GM23338 (cell line): Measurements from ENCODE around the gene NTM. TPM values are rescaled to one million over a fixed set of nuclear protein-coding genes. Genes with fewer than 3 reads are reported as not detected.

Source experiments
- ATAC-seq: fragments of 200-7000 bp; cut with Tn5 transposase; 3 replicates; pipeline ENCODE4 v1.9.1; 2020
- DNase-seq: peaks from one replicate; pipeline ENCODE4 v3.0.0-alpha.2; 2015; ENCODE audit warnings: low spot score
- H2AFZ ChIP-seq: fragments of 200-600 bp; sonication (generic); 2 replicates; pipeline ENCODE4 v1.8.0; 2016; ENCODE audit warnings: antibody characterized with exemption, mild to moderate bottlenecking, moderate library complexity
- H3F3A ChIP-seq: fragments of 200-600 bp; sonication (generic); replicated peaks from 2 replicates; pipeline ENCODE4 v1.8.0; 2017; ENCODE audit warnings: antibody characterized with exemption, mixed run types, low read depth
- H3K27ac ChIP-seq: fragments of 200-600 bp; sonication (generic); 2 replicates; pipeline ENCODE4 v1.6.1; 2016; ENCODE audit warnings: low read depth
- H3K27me3 ChIP-seq: fragments of 200-600 bp; sonication (generic); 2 replicates; pipeline ENCODE4 v1.8.0; 2016; ENCODE audit warnings: mild to moderate bottlenecking, mixed run types, moderate library complexity; ENCODE audit not compliant: insufficient read depth
- H3K36me3 ChIP-seq: fragments of 200-600 bp; sonication (generic); 2 replicates; pipeline ENCODE4 v1.8.0; 2016; ENCODE audit warnings: mild to moderate bottlenecking; ENCODE audit not compliant: insufficient read depth
- H3K4me1 ChIP-seq: fragments of 200-600 bp; sonication (generic); 2 replicates; pipeline ENCODE4 v1.8.0; 2016; ENCODE audit warnings: mild to moderate bottlenecking, moderate library complexity; ENCODE audit not compliant: insufficient read depth
- H3K4me2 ChIP-seq: fragments of 200-600 bp; sonication (generic); 2 replicates; pipeline ENCODE4 v1.7.1; 2017; ENCODE audit warnings: mixed run types
- H3K4me3 ChIP-seq: fragments of 200-600 bp; sonication (generic); 2 replicates; pipeline ENCODE4 v1.6.1; 2016; ENCODE audit warnings: mixed run types
- H3K79me2 ChIP-seq: fragments of 200-600 bp; sonication (generic); replicated peaks from 2 replicates; pipeline ENCODE4 v1.8.0; 2017; ENCODE audit warnings: mild to moderate bottlenecking; ENCODE audit not compliant: insufficient read depth
- H3K9me2 ChIP-seq: fragments of 200-600 bp; sonication (generic); 2 replicates; pipeline ENCODE4 v1.8.0; 2017; ENCODE audit not compliant: insufficient read depth
- H4K20me1 ChIP-seq: fragments of 200-600 bp; sonication (generic); replicated peaks from 2 replicates; pipeline ENCODE4 v1.8.0; 2017; ENCODE audit warnings: mild to moderate bottlenecking; ENCODE audit not compliant: insufficient read depth
- H3K27ac Mint-ChIP-seq: 2 replicates; pipeline ENCODE4 v1.8.0; 2020; ENCODE audit warnings: inconsistent platforms, mild to moderate bottlenecking, moderate library complexity, mixed read lengths
- H3K27me3 Mint-ChIP-seq: 3 replicates; pipeline ENCODE4 v1.8.0; 2022; ENCODE audit warnings: low read depth, mild to moderate bottlenecking, moderate library complexity, mixed read lengths, inconsistent platforms; ENCODE audit not compliant: insufficient read depth, poor library complexity
- H3K36me3 Mint-ChIP-seq: 3 replicates; pipeline ENCODE4 v1.8.0; 2021; ENCODE audit warnings: low read depth, mild to moderate bottlenecking, inconsistent platforms, moderate library complexity, mixed read lengths
- H3K4me1 Mint-ChIP-seq: 3 replicates; pipeline ENCODE4 v1.8.0; 2020; ENCODE audit warnings: mild to moderate bottlenecking, inconsistent platforms, mixed read lengths
- H3K4me3 Mint-ChIP-seq: 3 replicates; pipeline ENCODE4 v1.8.0; 2021; ENCODE audit warnings: moderate library complexity, mild to moderate bottlenecking, inconsistent platforms, mixed read lengths
- H3K9me3 Mint-ChIP-seq: 3 replicates; pipeline ENCODE4 v1.8.0; 2020; ENCODE audit warnings: moderate library complexity, mild to moderate bottlenecking, inconsistent platforms, mixed read lengths
- CREB1 ChIP-seq: fragments of 250-450 bp; sonication (Bioruptor Pico); IDR thresholded peaks from 2 replicates; pipeline ENCODE4 v1.5.0; 2020; ENCODE audit warnings: low read depth, mild to moderate bottlenecking, moderate library complexity
- EZH2 ChIP-seq: fragments of 200-600 bp; sonication (generic); IDR thresholded peaks from one replicate; pipeline ENCODE4 v1.8.0; 2017; ENCODE audit warnings: antibody characterized with exemption, mild to moderate bottlenecking, low read depth; ENCODE audit not compliant: unreplicated experiment
- EZH2phosphoT487 ChIP-seq: fragments of 200-600 bp; sonication (generic); IDR thresholded peaks from one replicate; pipeline ENCODE4 v1.8.1; 2018; ENCODE audit warnings: antibody characterized with exemption; ENCODE audit not compliant: unreplicated experiment
- JUNB ChIP-seq: IDR thresholded peaks from one replicate; pipeline ENCODE4 v1.6.1; 2016; ENCODE audit warnings: antibody characterized with exemption; ENCODE audit not compliant: unreplicated experiment
- NANOG ChIP-seq: IDR thresholded peaks from 2 replicates; pipeline ENCODE4 v1.6.1; 2016; ENCODE audit warnings: antibody characterized with exemption, borderline replicate concordance
- POLR2AphosphoS5 ChIP-seq: IDR thresholded peaks from 2 replicates; pipeline ENCODE4 v1.6.1; 2016; ENCODE audit warnings: antibody characterized with exemption, low read depth
- STAT1 ChIP-seq: IDR thresholded peaks from one replicate; pipeline ENCODE4 v1.6.1; 2016; ENCODE audit warnings: antibody characterized with exemption; ENCODE audit not compliant: unreplicated experiment
- ZNF114 ChIP-seq: fragments of 250-450 bp; sonication (Bioruptor Pico); IDR thresholded peaks from 2 replicates; pipeline ENCODE4 v1.5.0; 2020; ENCODE audit warnings: mild to moderate bottlenecking, moderate library complexity
- ZNF331 ChIP-seq: fragments of 250-450 bp; sonication (Bioruptor Pico); IDR thresholded peaks from 2 replicates; pipeline ENCODE4 v1.5.0; 2020; ENCODE audit warnings: low read depth, mild to moderate bottlenecking, moderate library complexity
- polyA plus RNA-seq: library from polyadenylated mRNA; unstranded; fragments of >200 nt; fragmentation: Nextera tagmentation; extraction: Ambion mirVana; gene quantifications from 2 replicates; pipeline ENCODE4 v1.2.1, GENCODE V29; 2016
- total RNA-seq: library from RNA; depleted of rRNA; stranded (reverse); fragments of >200 nt; shearing (Covaris generic); gene quantifications from 2 replicates; pipeline ENCODE4 v1.2.3, GENCODE V29; 2014
- TF ChIP-seq, protein P1 (sequence below): fragments of 250-450 bp; sonication (Bioruptor Pico); IDR thresholded peaks from 2 replicates; pipeline ENCODE4 v1.5.0; 2020; ENCODE audit warnings: mild to moderate bottlenecking, moderate library complexity
- TF ChIP-seq, protein P2 (sequence below): IDR thresholded peaks from 2 replicates; pipeline ENCODE4 v1.6.1; 2016; ENCODE audit warnings: antibody characterized with exemption
- TF ChIP-seq, protein P3 (sequence below), 2 experiments: fragments of 200-600 bp in 1 of 2; sonication (generic) in 1 of 2; conservative IDR thresholded peaks; 2 replicates each; pipeline versions ENCODE4 v1.5.1 to v1.6.1; 2016 to 2017; ENCODE audit warnings: antibody characterized with exemption in 2 of 2, low read depth in 2 of 2, mild to moderate bottlenecking in 2 of 2, moderate library complexity in 1 of 2
- TF ChIP-seq, protein P4 (sequence below): IDR thresholded peaks from one replicate; pipeline ENCODE4 v1.6.1; 2018; ENCODE audit warnings: antibody characterized with exemption; ENCODE audit not compliant: unreplicated experiment

The NTM gene
- total and polyA plus RNA-seq, 2 experiments from 2014 or later: 10.6 to 14.6 TPM

DNA sequence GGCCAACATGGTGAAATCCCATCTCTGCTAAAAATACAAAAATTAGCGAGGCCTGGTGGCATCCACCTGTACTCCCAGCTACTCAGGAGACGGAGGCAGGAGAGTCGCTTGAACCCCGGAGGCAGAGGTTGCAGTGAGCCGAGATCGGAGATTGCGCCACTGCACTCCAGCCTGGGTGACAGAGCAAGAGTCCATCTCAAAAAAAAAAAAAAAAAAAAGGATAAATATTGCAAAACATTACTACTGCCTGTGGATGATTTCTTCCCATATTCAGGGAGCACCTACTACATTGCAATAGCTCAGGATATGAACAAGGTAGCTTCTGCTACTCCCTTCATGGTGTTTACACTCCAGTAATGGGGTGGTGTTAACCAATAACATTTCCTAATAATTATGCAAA lies 980.6 kb downstream of the NTM start:
- Histone ChIP-seq H2AFZ (no peak overlapping the region), H3K4me3 (no peak overlapping the region), H3K27ac (no peak overlapping the region), H3K36me3 (no peaks in the 10 kb centered on the region), H3K4me2 (no peak overlapping the region), H3K9me2 (peaks cover 7% of the 10 kb centered on the region; the same call in 1 of the 2 replicates), H3F3A (no peaks in the 10 kb centered on the region), H3K79me2 (no peaks in the 10 kb centered on the region), H4K20me1 (no peaks in the 10 kb centered on the region), H3K27me3 (no peaks in the 10 kb centered on the region), H3K4me1 (peaks cover 6% of the 10 kb centered on the region; the same call in 1 of the 2 replicates)
- peaks cover 13% of the 10 kb centered on the region for H3K4me1 Mint-ChIP-seq
- no peak overlapping the region for H3K27ac Mint-ChIP-seq
- H3K27me3 Mint-ChIP-seq: peaks cover 2% of the 10 kb centered on the region
- ATAC-seq (no peak), DNase-seq (no peak)
- no peak overlapping the region for H3K4me3 Mint-ChIP-seq
- no peaks in the 10 kb centered on the region; the same call in 2 of the 3 replicates for H3K36me3 Mint-ChIP-seq
- no peak for TF ChIP-seq NANOG
- TF ChIP-seq CREB1 (CRISPR knock-in tag): no peak
- TF ChIP-seq, protein P1, sequence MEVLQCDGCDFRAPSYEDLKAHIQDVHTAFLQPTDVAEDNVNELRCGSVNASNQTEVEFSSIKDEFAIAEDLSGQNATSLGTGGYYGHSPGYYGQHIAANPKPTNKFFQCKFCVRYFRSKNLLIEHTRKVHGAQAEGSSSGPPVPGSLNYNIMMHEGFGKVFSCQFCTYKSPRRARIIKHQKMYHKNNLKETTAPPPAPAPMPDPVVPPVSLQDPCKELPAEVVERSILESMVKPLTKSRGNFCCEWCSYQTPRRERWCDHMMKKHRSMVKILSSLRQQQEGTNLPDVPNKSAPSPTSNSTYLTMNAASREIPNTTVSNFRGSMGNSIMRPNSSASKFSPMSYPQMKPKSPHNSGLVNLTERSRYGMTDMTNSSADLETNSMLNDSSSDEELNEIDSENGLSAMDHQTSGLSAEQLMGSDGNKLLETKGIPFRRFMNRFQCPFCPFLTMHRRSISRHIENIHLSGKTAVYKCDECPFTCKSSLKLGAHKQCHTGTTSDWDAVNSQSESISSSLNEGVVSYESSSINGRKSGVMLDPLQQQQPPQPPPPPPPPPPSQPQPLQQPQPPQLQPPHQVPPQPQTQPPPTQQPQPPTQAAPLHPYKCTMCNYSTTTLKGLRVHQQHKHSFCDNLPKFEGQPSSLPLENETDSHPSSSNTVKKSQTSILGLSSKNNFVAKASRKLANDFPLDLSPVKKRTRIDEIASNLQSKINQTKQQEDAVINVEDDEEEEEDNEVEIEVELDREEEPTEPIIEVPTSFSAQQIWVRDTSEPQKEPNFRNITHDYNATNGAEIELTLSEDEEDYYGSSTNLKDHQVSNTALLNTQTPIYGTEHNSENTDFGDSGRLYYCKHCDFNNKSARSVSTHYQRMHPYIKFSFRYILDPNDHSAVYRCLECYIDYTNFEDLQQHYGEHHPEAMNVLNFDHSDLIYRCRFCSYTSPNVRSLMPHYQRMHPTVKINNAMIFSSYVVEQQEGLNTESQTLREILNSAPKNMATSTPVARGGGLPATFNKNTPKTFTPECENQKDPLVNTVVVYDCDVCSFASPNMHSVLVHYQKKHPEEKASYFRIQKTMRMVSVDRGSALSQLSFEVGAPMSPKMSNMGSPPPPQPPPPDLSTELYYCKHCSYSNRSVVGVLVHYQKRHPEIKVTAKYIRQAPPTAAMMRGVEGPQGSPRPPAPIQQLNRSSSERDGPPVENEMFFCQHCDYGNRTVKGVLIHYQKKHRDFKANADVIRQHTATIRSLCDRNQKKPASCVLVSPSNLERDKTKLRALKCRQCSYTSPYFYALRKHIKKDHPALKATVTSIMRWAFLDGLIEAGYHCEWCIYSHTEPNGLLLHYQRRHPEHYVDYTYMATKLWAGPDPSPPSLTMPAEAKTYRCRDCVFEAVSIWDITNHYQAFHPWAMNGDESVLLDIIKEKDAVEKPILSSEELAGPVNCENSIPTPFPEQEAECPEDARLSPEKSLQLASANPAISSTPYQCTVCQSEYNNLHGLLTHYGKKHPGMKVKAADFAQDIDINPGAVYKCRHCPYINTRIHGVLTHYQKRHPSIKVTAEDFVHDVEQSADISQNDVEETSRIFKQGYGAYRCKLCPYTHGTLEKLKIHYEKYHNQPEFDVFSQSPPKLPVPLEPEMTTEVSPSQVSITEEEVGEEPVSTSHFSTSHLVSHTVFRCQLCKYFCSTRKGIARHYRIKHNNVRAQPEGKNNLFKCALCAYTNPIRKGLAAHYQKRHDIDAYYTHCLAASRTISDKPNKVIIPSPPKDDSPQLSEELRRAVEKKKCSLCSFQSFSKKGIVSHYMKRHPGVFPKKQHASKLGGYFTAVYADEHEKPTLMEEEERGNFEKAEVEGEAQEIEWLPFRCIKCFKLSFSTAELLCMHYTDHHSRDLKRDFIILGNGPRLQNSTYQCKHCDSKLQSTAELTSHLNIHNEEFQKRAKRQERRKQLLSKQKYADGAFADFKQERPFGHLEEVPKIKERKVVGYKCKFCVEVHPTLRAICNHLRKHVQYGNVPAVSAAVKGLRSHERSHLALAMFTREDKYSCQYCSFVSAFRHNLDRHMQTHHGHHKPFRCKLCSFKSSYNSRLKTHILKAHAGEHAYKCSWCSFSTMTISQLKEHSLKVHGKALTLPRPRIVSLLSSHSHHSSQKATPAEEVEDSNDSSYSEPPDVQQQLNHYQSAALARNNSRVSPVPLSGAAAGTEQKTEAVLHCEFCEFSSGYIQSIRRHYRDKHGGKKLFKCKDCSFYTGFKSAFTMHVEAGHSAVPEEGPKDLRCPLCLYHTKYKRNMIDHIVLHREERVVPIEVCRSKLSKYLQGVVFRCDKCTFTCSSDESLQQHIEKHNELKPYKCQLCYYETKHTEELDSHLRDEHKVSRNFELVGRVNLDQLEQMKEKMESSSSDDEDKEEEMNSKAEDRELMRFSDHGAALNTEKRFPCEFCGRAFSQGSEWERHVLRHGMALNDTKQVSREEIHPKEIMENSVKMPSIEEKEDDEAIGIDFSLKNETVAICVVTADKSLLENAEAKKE (CRISPR knock-in tag): no peak
- TF ChIP-seq, protein P2, sequence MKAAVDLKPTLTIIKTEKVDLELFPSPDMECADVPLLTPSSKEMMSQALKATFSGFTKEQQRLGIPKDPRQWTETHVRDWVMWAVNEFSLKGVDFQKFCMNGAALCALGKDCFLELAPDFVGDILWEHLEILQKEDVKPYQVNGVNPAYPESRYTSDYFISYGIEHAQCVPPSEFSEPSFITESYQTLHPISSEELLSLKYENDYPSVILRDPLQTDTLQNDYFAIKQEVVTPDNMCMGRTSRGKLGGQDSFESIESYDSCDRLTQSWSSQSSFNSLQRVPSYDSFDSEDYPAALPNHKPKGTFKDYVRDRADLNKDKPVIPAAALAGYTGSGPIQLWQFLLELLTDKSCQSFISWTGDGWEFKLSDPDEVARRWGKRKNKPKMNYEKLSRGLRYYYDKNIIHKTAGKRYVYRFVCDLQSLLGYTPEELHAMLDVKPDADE: no peak
- TF ChIP-seq ZNF331 (CRISPR knock-in tag): no peak
- no peak for TF ChIP-seq EZH2
- TF ChIP-seq, protein P3, sequence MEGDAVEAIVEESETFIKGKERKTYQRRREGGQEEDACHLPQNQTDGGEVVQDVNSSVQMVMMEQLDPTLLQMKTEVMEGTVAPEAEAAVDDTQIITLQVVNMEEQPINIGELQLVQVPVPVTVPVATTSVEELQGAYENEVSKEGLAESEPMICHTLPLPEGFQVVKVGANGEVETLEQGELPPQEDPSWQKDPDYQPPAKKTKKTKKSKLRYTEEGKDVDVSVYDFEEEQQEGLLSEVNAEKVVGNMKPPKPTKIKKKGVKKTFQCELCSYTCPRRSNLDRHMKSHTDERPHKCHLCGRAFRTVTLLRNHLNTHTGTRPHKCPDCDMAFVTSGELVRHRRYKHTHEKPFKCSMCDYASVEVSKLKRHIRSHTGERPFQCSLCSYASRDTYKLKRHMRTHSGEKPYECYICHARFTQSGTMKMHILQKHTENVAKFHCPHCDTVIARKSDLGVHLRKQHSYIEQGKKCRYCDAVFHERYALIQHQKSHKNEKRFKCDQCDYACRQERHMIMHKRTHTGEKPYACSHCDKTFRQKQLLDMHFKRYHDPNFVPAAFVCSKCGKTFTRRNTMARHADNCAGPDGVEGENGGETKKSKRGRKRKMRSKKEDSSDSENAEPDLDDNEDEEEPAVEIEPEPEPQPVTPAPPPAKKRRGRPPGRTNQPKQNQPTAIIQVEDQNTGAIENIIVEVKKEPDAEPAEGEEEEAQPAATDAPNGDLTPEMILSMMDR (conservative IDR thresholded peaks at IDR 0.05; ENCODE audit: low read depth in 2 of 2): no peak
- TF ChIP-seq STAT1: no peak
- TF ChIP-seq, protein P4, sequence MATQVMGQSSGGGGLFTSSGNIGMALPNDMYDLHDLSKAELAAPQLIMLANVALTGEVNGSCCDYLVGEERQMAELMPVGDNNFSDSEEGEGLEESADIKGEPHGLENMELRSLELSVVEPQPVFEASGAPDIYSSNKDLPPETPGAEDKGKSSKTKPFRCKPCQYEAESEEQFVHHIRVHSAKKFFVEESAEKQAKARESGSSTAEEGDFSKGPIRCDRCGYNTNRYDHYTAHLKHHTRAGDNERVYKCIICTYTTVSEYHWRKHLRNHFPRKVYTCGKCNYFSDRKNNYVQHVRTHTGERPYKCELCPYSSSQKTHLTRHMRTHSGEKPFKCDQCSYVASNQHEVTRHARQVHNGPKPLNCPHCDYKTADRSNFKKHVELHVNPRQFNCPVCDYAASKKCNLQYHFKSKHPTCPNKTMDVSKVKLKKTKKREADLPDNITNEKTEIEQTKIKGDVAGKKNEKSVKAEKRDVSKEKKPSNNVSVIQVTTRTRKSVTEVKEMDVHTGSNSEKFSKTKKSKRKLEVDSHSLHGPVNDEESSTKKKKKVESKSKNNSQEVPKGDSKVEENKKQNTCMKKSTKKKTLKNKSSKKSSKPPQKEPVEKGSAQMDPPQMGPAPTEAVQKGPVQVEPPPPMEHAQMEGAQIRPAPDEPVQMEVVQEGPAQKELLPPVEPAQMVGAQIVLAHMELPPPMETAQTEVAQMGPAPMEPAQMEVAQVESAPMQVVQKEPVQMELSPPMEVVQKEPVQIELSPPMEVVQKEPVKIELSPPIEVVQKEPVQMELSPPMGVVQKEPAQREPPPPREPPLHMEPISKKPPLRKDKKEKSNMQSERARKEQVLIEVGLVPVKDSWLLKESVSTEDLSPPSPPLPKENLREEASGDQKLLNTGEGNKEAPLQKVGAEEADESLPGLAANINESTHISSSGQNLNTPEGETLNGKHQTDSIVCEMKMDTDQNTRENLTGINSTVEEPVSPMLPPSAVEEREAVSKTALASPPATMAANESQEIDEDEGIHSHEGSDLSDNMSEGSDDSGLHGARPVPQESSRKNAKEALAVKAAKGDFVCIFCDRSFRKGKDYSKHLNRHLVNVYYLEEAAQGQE: no peak
- no peak for TF ChIP-seq ZNF114 (CRISPR knock-in tag)
- TF ChIP-seq JUNB: no peak
- no peak for TF ChIP-seq EZH2phosphoT487
- no peak for TF ChIP-seq POLR2AphosphoS5
- no peaks in the 10 kb centered on the region for H3K9me3 Mint-ChIP-seq
